HepG2 (cell line): ENCODE data around the gene RPTOR. TPM values are rescaled to one million over a fixed set of nuclear protein-coding genes. Genes with fewer than 3 reads are reported as not detected.

Source experiments
- ATAC-seq: fragments of 200-7000 bp; cut with Tn5 transposase; 3 replicates; pipeline ENCODE4 v1.9.1; 2020; ENCODE audit warnings: mild to moderate bottlenecking, moderate library complexity
- BruUV-seq: library from RNA; stranded (reverse); fragments of 400-500 nt; replicated peaks from 2 replicates; lab custom pipeline; 2021; lab: Mats Ljungman, UMichigan
- CTCF ChIA-PET: fragments of 300-600 bp; formaldehyde crosslinking; extraction: SDS; loops from one replicate; lab custom pipeline; 2021; ENCODE audit warnings: low total read pairs, inconsistent platforms, low intra/inter-chr PET ratio; lab: Yijun Ruan, JAX
- POLR2A ChIA-PET: fragments of 350-600 bp; sonication (Branson Sonifier 250); formaldehyde crosslinking; loops from one replicate; lab custom pipeline; 2020; ENCODE audit warnings: antibody characterized with exemption, inconsistent platforms; lab: Yijun Ruan, JAX
- DNase-seq: peaks from one replicate; pipeline ENCODE4 v3.0.0-alpha.2; 2015; ENCODE audit warnings: low spot score
- FAIRE-seq: peaks from 3 replicates; lab custom pipeline; 2011; peaks lifted over from hg19 to GRCh38; lab: Jason Lieb, UNC
- H2AFZ ChIP-seq: one replicate; pipeline ENCODE4 v1.6.1; 2011; ENCODE audit warnings: low read length, inconsistent platforms
- H3K27ac ChIP-seq: fragments of 300-600 bp; 3 replicates; pipeline ENCODE4 v1.8.0; 2011; ENCODE audit warnings: mixed run types, mild to moderate bottlenecking, mixed read lengths, low read length, inconsistent platforms; ENCODE audit not compliant: insufficient read depth; ENCODE audit errors: extremely low read length
- H3K27me3 ChIP-seq, 2 experiments: fragments of 200-600 bp in 1 of 2; 2 replicates in 1 of 2; 3 replicates in 1 of 2; pipeline versions ENCODE4 v1.6.0 to v1.8.0; 2011; ENCODE audit warnings: low read length in 2 of 2, mild to moderate bottlenecking in 2 of 2, moderate library complexity in 2 of 2, inconsistent platforms in 1 of 2; ENCODE audit not compliant: insufficient read depth in 2 of 2, control insufficient read depth in 1 of 2
- H3K36me3 ChIP-seq, 2 experiments: fragments of 200-600 bp in 1 of 2; replicated peaks in 1 of 2; 2 replicates in 1 of 2; 3 replicates in 1 of 2; pipeline versions ENCODE4 v1.5.1 to v1.8.0; 2011; ENCODE audit warnings: low read length in 2 of 2, inconsistent platforms in 1 of 2; ENCODE audit not compliant: insufficient read depth in 2 of 2, control insufficient read depth in 1 of 2
- H3K4me1 ChIP-seq: 2 replicates; pipeline ENCODE4 v1.5.1; 2012; ENCODE audit warnings: low read length, inconsistent platforms; ENCODE audit not compliant: insufficient read depth
- H3K4me2 ChIP-seq: 2 replicates; pipeline ENCODE4 v1.6.0; 2011; ENCODE audit warnings: low read depth, low read length, inconsistent platforms
- H3K4me3 ChIP-seq, 3 experiments: fragments of 200-600 bp in 1 of 3; sonication (generic), shearing (Covaris generic) in 1 of 3; replicated peaks in 1 of 3; 2 replicates each; pipeline ENCODE4 v1.5.1; 2011 to 2016; ENCODE audit warnings: low read length in 3 of 3, inconsistent platforms in 2 of 3, low read depth in 2 of 3, mild to moderate bottlenecking in 2 of 3, control low read depth in 1 of 3, mixed read lengths in 1 of 3; ENCODE audit not compliant: insufficient read depth in 1 of 3
- H3K79me2 ChIP-seq: one replicate; pipeline ENCODE4 v1.6.1; 2011; ENCODE audit warnings: low read length, inconsistent platforms; ENCODE audit not compliant: insufficient read depth
- H3K9ac ChIP-seq: 2 replicates; pipeline ENCODE4 v1.6.0; 2011; ENCODE audit warnings: mild to moderate bottlenecking, low read depth, low read length, inconsistent platforms; ENCODE audit not compliant: insufficient read depth
- H3K9me3 ChIP-seq: 2 replicates; pipeline ENCODE4 v1.5.1; 2012; ENCODE audit warnings: mild to moderate bottlenecking, low read length
- H4K20me1 ChIP-seq: 2 replicates; pipeline ENCODE4 v1.6.0; 2011; ENCODE audit warnings: inconsistent platforms, mild to moderate bottlenecking, low read length, moderate library complexity; ENCODE audit not compliant: insufficient read depth
- ADNP ChIP-seq: sonication (generic); formaldehyde crosslinking; IDR thresholded peaks from 2 replicates; pipeline ENCODE4 v1.4.0; 2020; ENCODE audit warnings: missing genetic modification reagents
- CHD2 ChIP-seq: IDR thresholded peaks from 2 replicates; pipeline ENCODE4 v1.6.1; 2011; ENCODE audit warnings: low read depth, low read length, improper control_type of control experiment
- FOSL2 ChIP-seq: sonication (generic); formaldehyde crosslinking; IDR thresholded peaks from 2 replicates; pipeline ENCODE4 v1.4.0; 2020; ENCODE audit warnings: missing genetic modification reagents
- FOXK1 ChIP-seq: sonication (generic); formaldehyde crosslinking; IDR thresholded peaks from 2 replicates; pipeline ENCODE4 v1.4.0; 2020; ENCODE audit warnings: low read depth, missing genetic modification reagents, borderline replicate concordance
- FOXP1 ChIP-seq, 2 experiments: fragments of 450-650 bp in 1 of 2; IDR thresholded peaks; 2 replicates each; pipeline ENCODE4 v1.6.1; 2017 to 2018; ENCODE audit warnings: antibody characterized with exemption in 1 of 2
- GLI4 ChIP-seq: sonication (generic); formaldehyde crosslinking; IDR thresholded peaks from 2 replicates; pipeline ENCODE4 v1.5.1; 2020; ENCODE audit warnings: missing genetic modification reagents, mild to moderate bottlenecking, moderate library complexity, borderline replicate concordance
- HNF1B ChIP-seq: sonication (generic); formaldehyde crosslinking; IDR thresholded peaks from 2 replicates; pipeline ENCODE4 v1.5.1; 2020; ENCODE audit warnings: mild to moderate bottlenecking, moderate library complexity, missing genetic modification reagents
- HNRNPUL1 ChIP-seq: fragments of 200-400 bp; formaldehyde crosslinking; IDR thresholded peaks from 2 replicates; pipeline ENCODE4 v1.6.1; 2017; ENCODE audit warnings: low read depth, mild to moderate bottlenecking, low read length, moderate library complexity
- NCOA5 ChIP-seq: sonication (generic); formaldehyde crosslinking; IDR thresholded peaks from 2 replicates; pipeline ENCODE4 v1.4.0; 2020; ENCODE audit warnings: missing genetic modification reagents
- SRF ChIP-seq: IDR thresholded peaks from 2 replicates; pipeline ENCODE4 v1.6.1; 2011; ENCODE audit warnings: mild to moderate bottlenecking, low read depth, low read length, moderate library complexity
- ZIK1 ChIP-seq: sonication (generic); formaldehyde crosslinking; IDR thresholded peaks from 2 replicates; pipeline ENCODE4 v1.5.0; 2020; ENCODE audit warnings: mild to moderate bottlenecking, low read depth, missing genetic modification reagents, borderline replicate concordance
- ZNF329 ChIP-seq: sonication (generic); formaldehyde crosslinking; IDR thresholded peaks from 2 replicates; pipeline ENCODE4 v1.9.0; 2021; ENCODE audit warnings: low read depth, mild to moderate bottlenecking, missing genetic modification reagents
- ZNF383 ChIP-seq: sonication (generic); formaldehyde crosslinking; IDR thresholded peaks from 2 replicates; pipeline ENCODE4 v1.4.0; 2020; ENCODE audit warnings: missing genetic modification reagents, mild to moderate bottlenecking, borderline replicate concordance
- ZNF784 ChIP-seq: sonication (generic); formaldehyde crosslinking; IDR thresholded peaks from 2 replicates; pipeline ENCODE4 v1.5.1; 2020; ENCODE audit warnings: missing genetic modification reagents, mild to moderate bottlenecking, borderline replicate concordance
- WGBS: methylation state at CpG from one replicate; pipeline ENCODE4 v1.1.6; 2017; ENCODE audit warnings: low lambda C conversion rate; 5-methylcytosine and 5-hydroxymethylcytosine counted together
- in situ Hi-C: cut with HindIII; loops from 2 replicates; pipeline ENCODE4 v1.10.0; 2017; ENCODE audit warnings: low pct_unique_long_range_greater_than_20kb; ENCODE audit not compliant: extremely low pct_ligation_motif_present
- intact Hi-C: fragments of 100-400 bp; cut with micrococcal nuclease; formaldehyde crosslinking; loops from one replicate; pipeline ENCODE4 v1.10.0; 2022; ENCODE audit not compliant: unreplicated experiment
- polyA plus RNA-seq, 8 experiments: library from polyadenylated mRNA; depleted of rRNA in 3 of 8; stranded (reverse) in 7 of 8; unstranded in 1 of 8; fragments of >200 nt; fragmentation: Illumina TruSeq in 4 of 8; extraction: Trizol in 4 of 8; gene quantifications; 2 replicates each; pipeline versions ENCODE4 v1.2.1 to v1.2.3, GENCODE V29; 2011 to 2016; ENCODE audit warnings: low read depth in 4 of 8, missing spikeins in 1 of 8, mixed read lengths in 1 of 8; ENCODE audit not compliant: insufficient read depth in 1 of 8
- total RNA-seq, 5 experiments: library from RNA; depleted of rRNA; stranded (reverse); fragments of >200 nt; fragmentation: Illumina TruSeq; extraction: Trizol; gene quantifications; 2 replicates each; pipeline ENCODE4 v1.2.3, GENCODE V29; 2016; ENCODE audit warnings: low read depth in 1 of 5

RPTOR gene
- total and polyA plus RNA-seq, 2 of the 13 experiments (the other 11 are each of a cell fraction or from before 2014, with no cell fraction given): 6.6 to 25.3 TPM

DNA sequence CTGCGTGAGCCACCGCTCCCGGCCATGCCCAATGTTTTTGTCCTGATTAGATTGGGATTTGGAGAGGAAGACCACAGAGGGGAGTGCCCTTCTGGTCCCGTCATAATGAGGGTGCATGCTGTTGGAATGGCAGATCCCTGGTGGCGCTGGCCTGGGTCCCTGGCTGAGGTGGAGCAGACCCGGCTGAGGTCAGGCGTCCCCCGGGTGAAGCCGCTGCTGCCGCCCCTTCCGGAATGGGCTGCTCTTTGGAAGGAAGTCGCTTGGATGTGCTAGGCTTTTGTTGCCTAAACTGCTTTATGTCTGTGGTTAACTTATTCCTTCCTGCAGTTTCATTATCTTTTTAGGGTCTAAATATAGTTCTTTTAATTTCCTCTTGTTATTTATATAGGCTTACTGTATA is 326.7 kb downstream of the RPTOR start:
- H3K4me3 ChIP-seq: no peak overlapping the region

More for the DNA sequence above, 326.7 kb downstream of the RPTOR start:
- DNase-seq (no peak), FAIRE-seq (no peak), ATAC-seq (no peak)
- Histone ChIP-seq H3K27ac (no peak overlapping the region), H2AFZ (no peak overlapping the region), H3K4me2 (no peak overlapping the region), H3K36me3 (peaks cover 14 to 16% of the 10 kb centered on the region in 2 experiments; a peak in 3 of 5 replicates), H3K9me3 (no peaks in the 10 kb centered on the region), H3K27me3 (no peaks in the 10 kb centered on the region), H3K4me1 (peaks cover 12% of the 10 kb centered on the region), H4K20me1 (no peaks in the 10 kb centered on the region), H3K9ac (no peak overlapping the region), H3K79me2 (no peaks in the 10 kb centered on the region)
- TF ChIP-seq FOSL2 (no peak), HNRNPUL1 (no peak), FOXP1 (IDR thresholded peaks at IDR 0.05) (no peak), FOXP1 (CRISPR knock-in tag; IDR thresholded peaks at IDR 0.05) (no peak), GLI4 (no peak), ZNF383 (CRISPR knock-in tag) (no peak), CHD2 (no peak), HNF1B (CRISPR knock-in tag) (no peak), ZNF329 (CRISPR knock-in tag) (no peak), SRF (no peak), NCOA5 (CRISPR knock-in tag) (no peak), ZIK1 (no peak), FOXK1 (no peak), ADNP (CRISPR knock-in tag) (no peak), ZNF784 (CRISPR knock-in tag) (no peak)
- no TSS peak for BruUV-seq
- POLR2A ChIA-PET: no interaction called here
- in situ Hi-C loops (no loop called here), intact Hi-C loops (no loop called here)
- CTCF ChIA-PET: no interaction called here
- WGBS: 99% methylated on average over 12 of the region's 12 CpGs
